Lower leg skin (tissue), 3 donors: ENCODE measurements around the gene HCST.

ENCODE experiments used
- POLR2A ChIP-seq, 2 donors: fragments of 450-650 bp; IDR thresholded peaks; one replicate each; pipeline ENCODE4 v1.6.1; 2016 to 2017; ENCODE audit warnings: antibody characterized with exemption in 2 of 2, mild to moderate bottlenecking in 1 of 2, moderate library complexity in 1 of 2
- TF ChIP-seq, protein P1 (sequence below), 3 donors: fragments of 450-650 bp; IDR thresholded peaks; one replicate each; pipeline ENCODE4 v1.5.1; 2016; ENCODE audit warnings: antibody characterized with exemption in 3 of 3, mild to moderate bottlenecking in 3 of 3, moderate library complexity in 2 of 3

DNA sequence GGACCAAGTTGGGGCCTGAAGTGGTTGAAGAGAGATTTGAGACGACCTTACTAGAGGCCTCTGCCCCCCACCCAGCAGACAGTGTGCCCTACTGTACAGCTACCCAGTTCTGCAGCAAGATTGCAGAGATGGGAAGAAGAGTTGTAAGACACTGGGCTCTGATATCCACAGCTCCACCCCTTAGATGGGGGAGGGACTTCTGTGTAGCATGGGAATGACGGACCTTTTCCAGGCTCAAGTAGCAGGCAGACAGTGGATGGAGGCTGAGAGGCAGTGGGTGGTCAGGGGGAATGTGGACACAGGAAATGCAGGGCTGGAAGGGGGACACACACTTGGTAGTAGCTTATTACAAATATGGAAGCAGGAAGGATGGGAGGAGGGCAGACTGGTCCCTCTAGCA lies 46.8 kb downstream of the HCST start:
- TF ChIP-seq, protein P1, sequence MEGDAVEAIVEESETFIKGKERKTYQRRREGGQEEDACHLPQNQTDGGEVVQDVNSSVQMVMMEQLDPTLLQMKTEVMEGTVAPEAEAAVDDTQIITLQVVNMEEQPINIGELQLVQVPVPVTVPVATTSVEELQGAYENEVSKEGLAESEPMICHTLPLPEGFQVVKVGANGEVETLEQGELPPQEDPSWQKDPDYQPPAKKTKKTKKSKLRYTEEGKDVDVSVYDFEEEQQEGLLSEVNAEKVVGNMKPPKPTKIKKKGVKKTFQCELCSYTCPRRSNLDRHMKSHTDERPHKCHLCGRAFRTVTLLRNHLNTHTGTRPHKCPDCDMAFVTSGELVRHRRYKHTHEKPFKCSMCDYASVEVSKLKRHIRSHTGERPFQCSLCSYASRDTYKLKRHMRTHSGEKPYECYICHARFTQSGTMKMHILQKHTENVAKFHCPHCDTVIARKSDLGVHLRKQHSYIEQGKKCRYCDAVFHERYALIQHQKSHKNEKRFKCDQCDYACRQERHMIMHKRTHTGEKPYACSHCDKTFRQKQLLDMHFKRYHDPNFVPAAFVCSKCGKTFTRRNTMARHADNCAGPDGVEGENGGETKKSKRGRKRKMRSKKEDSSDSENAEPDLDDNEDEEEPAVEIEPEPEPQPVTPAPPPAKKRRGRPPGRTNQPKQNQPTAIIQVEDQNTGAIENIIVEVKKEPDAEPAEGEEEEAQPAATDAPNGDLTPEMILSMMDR (IDR thresholded peaks at IDR 0.05), result no peak
- no peak for TF ChIP-seq POLR2A (IDR thresholded peaks at IDR 0.05)
